GM12864 (cell line): Measurements from ENCODE around the gene RPN2.

Experiments used
- DNase-seq: peaks from one replicate; pipeline ENCODE4 v3.0.0-alpha.2; 2011; ENCODE audit warnings: low read depth
- H3K4me3 ChIP-seq: 2 replicates; pipeline ENCODE4 v1.5.1; 2011; ENCODE audit warnings: mild to moderate bottlenecking, low read depth, low read length, control low read depth
- CTCF ChIP-seq: IDR thresholded peaks from 2 replicates; pipeline ENCODE4 v1.5.1; 2011; ENCODE audit warnings: low read depth, mild to moderate bottlenecking, moderate library complexity, low read length, control low read depth, inconsistent platforms; ENCODE audit errors: missing control alignments

The RPN2 gene

DNA sequence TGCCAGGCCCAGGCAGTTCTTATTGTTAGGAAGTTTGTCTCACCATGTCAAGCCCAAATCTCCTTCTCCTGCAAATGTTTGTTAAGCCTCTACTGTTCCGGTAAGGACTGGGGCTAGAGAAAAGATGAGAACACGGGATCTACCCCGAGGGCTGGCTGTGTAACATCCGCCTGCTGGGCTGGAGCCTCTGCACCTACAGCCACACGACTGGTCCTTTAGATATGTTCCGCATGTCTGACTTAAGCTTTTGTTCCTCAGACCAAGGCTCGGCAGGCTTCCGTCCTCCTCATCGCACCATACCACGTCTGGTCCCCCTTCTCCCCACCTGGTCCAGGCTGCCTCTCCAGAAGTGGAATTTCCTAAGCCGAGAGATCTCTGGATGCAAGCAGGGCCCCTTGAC, 79.9 kb downstream of the RPN2 start:
- no peak for TF ChIP-seq CTCF
- H3K4me3 ChIP-seq = no peak overlapping the region
- DNase-seq = no peak

DNA sequence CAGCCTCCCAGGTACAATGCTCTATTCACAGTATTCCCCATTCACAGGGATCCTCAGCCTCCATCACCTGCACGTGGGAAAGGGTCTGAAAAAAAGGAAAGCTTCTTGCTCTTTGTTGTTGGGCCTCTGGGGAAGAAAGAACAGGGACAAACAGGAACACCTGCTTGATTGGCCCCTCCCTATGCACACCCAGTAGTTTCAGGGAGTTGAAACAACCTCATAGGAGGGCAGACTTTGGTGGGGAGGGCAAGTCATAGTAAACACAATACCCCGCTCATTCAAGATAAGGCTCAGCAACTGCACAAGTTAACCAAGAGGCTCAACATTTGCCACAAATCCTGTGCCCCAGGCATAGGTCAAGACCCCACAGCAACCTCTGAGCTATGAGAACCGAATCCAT, 80.7 kb downstream of the RPN2 start:
- DNase-seq = no peak
- H3K4me3 ChIP-seq = no peak overlapping the region
- no peak for TF ChIP-seq CTCF

DNA sequence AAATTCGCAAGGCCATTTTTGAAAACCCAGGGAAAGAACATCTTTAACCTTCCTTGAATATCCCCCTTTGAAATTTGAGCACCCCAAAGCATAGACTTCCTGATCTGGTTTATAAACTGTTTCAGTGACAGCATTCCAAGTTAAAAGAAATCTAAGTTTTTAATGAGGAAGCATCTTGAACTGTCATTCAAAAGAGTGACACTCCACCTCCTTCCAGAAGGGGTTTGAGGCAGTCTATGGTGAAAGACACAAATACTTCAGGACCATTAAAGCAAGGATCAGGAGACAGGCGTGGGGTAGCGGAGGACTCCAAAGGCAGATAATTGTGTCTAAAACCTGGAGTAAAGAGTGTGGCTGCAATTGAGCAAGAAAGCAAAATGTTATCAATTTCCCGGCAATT, 81.8 kb downstream of the RPN2 start:
- DNase-seq = no peak
- no peak for TF ChIP-seq CTCF

GRCh38 chr20:37261714-37262113, 82.6 kb downstream of the RPN2 start, which contains the start of gene GHRH:
Gene GHRH, minus strand, starts transcription at chr20:37261814. Its CDS starts 4,925 bp downstream, at chr20:37256889.
- no peak within 1 kb of the TSS for H3K4me3 ChIP-seq
- DNase-seq = no peak
- no peak for TF ChIP-seq CTCF

More for the DNA sequence above, 81.8 kb downstream of the RPN2 start:
- H3K4me3 ChIP-seq = no peak overlapping the region

- DNase-seq = no peak
- no peak for TF ChIP-seq CTCF
- no peak overlapping the region for H3K4me3 ChIP-seq
Measured at GRCh38 chr20:37262505-37262904, 83.4 kb downstream of the RPN2 start.

GRCh38 chr20:37263686-37264085, 84.6 kb downstream of the RPN2 start:
- no peak for TF ChIP-seq CTCF
- H3K4me3 ChIP-seq = no peak overlapping the region
- no peak for DNase-seq

DNA sequence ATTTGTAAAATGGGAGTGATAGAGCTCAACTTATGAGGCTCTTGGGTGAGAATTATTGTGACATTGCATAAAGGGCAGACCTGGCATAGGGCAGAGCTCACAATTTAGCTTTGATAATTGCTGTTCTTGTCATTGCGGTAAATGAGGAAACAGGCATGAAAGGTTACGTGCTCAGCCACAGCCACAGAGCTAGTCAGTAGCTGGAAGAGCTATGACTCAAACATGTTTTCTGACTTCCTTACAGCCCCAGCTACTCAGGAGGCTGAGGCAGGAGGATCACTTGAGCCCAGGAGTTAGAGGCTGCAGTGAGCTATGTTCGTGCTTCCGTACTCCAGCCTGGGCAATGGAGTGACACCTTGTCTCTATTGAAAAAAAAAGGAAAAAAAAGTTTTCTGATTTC, 86.0 kb downstream of the RPN2 start:
- no peak overlapping the region for H3K4me3 ChIP-seq
- no peak for TF ChIP-seq CTCF
- no peak for DNase-seq
